Muscle layer of colon (tissue), 2 donors: ENCODE results near the gene PRSS58.

Source experiments
- H3K27ac ChIP-seq: one replicate; pipeline ENCODE4 v1.7.0; 2013; ENCODE audit warnings: low read depth, mild to moderate bottlenecking, low read length, moderate library complexity
- H3K27me3 ChIP-seq, 2 donors: one replicate each; pipeline ENCODE4 v1.7.0; 2013; ENCODE audit warnings: low read length in 2 of 2, mild to moderate bottlenecking in 2 of 2; ENCODE audit not compliant: insufficient read depth in 2 of 2, control insufficient read depth in 1 of 2
- H3K36me3 ChIP-seq: one replicate; pipeline ENCODE4 v1.7.0; 2013; ENCODE audit warnings: mild to moderate bottlenecking, low read length; ENCODE audit not compliant: insufficient read depth
- H3K4me1 ChIP-seq: one replicate; pipeline ENCODE4 v1.7.0; 2013; ENCODE audit warnings: mild to moderate bottlenecking, low read length; ENCODE audit not compliant: insufficient read depth
- H3K4me3 ChIP-seq, 2 donors: one replicate each; pipeline ENCODE4 v1.7.0; 2013; ENCODE audit warnings: low read length in 2 of 2, low read depth in 1 of 2, mild to moderate bottlenecking in 1 of 2, moderate library complexity in 1 of 2
- H3K9ac ChIP-seq: one replicate; pipeline ENCODE4 v1.7.0; 2013; ENCODE audit warnings: low read length
- H3K9me3 ChIP-seq: one replicate; pipeline ENCODE4 v1.7.0; 2013; ENCODE audit warnings: mild to moderate bottlenecking, low read length
- donor health status: abdominal sarcoma.
- donor health status: Adenocarcinoma of cecum.

PRSS58 gene, protein sequence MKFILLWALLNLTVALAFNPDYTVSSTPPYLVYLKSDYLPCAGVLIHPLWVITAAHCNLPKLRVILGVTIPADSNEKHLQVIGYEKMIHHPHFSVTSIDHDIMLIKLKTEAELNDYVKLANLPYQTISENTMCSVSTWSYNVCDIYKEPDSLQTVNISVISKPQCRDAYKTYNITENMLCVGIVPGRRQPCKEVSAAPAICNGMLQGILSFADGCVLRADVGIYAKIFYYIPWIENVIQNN

GRCh38 chr7:142257958-142258357 lies at the start of gene PRSS58:
TSS of gene PRSS58 (minus strand) at chr7:142258058. CDS start at chr7:142257707, 351 bp downstream.
- Histone ChIP-seq H3K36me3 (no peaks in the 10 kb centered on the region), H3K9me3 (no peaks in the 10 kb centered on the region), H3K27ac (no peak within 1 kb of the TSS), H3K4me3 (no peak within 1 kb of the TSS), H3K4me1 (no peaks in the 10 kb centered on the region), H3K9ac (no peak within 1 kb of the TSS), H3K27me3 (no peaks in the 10 kb centered on the region)

- Histone ChIP-seq H3K4me3 (no peak overlapping the region), H3K27ac (no peak overlapping the region), H3K27me3 (peaks cover 0 to 4% of the 10 kb centered on the region in 2 donors), H3K9me3 (no peaks in the 10 kb centered on the region), H3K36me3 (no peaks in the 10 kb centered on the region), H3K9ac (no peak overlapping the region), H3K4me1 (no peaks in the 10 kb centered on the region)
Observed at GRCh38 chr7:142307246-142307900, 49.5 kb upstream of the PRSS58 start.

DNA sequence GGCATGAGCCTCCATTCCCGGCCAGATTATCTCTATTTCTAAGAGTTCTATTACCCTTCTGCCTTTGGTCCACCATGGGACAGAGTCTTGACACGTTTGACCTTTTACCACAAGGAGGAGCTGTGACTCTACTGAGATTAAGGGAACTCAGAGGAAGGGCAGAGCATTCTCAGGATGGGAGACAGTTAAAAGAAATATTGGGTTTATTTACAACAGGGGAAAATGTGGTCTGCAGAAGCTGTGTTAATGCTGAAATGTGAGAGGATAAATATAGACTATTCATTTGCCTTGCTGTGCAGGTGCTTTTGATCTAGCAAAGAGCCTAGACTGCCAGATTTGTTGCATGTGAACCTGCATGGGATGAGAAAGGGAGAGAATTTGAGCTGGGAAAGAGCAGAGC lies 45.8 kb upstream of the PRSS58 start:
- Histone ChIP-seq H3K27me3 (peaks cover 0 to 4% of the 10 kb centered on the region in 2 donors), H3K4me3 (no peak overlapping the region), H3K9ac (no peak overlapping the region), H3K4me1 (no peaks in the 10 kb centered on the region), H3K27ac (no peak overlapping the region), H3K36me3 (no peaks in the 10 kb centered on the region), H3K9me3 (no peaks in the 10 kb centered on the region)

DNA sequence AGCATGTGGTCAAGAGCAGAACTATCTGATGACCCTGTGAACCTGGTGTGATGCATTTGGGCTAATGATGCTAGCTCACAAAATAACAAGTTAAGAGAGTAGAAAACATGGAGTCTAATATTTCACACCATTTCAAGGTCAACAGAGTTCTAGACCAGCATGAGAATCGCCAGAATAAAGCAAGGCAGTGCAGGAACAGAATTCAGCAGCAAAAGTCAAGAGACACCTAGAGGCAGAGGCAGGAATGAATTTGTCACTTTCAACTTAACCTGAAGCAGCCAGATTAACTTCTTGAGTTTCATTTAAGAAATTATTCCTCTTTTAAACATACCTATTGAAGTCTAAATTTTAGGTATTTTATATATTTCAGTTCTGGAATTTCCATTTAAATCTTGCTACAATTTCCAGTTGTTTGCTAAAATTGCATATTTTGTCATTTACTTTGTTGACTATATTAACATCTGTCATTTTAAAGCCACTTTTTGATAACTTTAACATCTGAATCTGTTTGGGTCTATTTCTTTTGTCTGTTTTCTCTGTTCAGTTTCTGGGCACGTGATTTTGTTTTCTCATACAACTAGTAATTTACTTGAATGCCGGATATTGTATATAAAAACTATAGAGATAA lies 44.2 kb upstream of the PRSS58 start:
- no peak overlapping the region for H3K27ac ChIP-seq
- no peak overlapping the region for H3K4me3 ChIP-seq
- H3K9me3 ChIP-seq = no peaks in the 10 kb centered on the region
- H3K36me3 ChIP-seq = no peaks in the 10 kb centered on the region
- no peaks in the 10 kb centered on the region for H3K27me3 ChIP-seq
- no peaks in the 10 kb centered on the region for H3K4me1 ChIP-seq
- no peak overlapping the region for H3K9ac ChIP-seq

DNA sequence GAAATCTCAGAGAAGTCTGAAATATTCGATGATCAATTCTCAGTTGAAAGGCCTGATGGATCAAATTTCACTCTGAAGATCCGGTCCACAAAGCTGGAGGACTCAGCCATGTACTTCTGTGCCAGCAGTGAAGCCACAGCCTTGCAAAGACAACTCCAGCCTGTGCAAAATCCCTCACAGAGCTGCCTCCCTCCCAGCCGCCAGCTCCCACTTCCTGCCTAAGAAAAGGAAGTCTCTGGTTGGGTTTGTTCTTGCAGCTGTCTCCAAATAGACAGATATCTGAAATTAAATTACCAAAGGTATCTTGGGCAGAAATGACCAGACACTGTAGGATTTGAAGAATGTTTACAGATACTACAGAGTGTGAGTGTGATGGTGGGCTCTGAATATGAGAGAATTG lies 43.4 kb upstream of the PRSS58 start:
- Histone ChIP-seq H3K4me3 (no peak overlapping the region), H3K27me3 (no peaks in the 10 kb centered on the region), H3K4me1 (no peaks in the 10 kb centered on the region), H3K9ac (no peak overlapping the region), H3K36me3 (no peaks in the 10 kb centered on the region), H3K9me3 (no peaks in the 10 kb centered on the region), H3K27ac (no peak overlapping the region)

GRCh38 chr7:142300689-142301088 lies 42.8 kb upstream of the PRSS58 start:
- H3K9me3 ChIP-seq = no peaks in the 10 kb centered on the region
- H3K4me1 ChIP-seq = no peaks in the 10 kb centered on the region
- no peaks in the 10 kb centered on the region for H3K36me3 ChIP-seq
- H3K27ac ChIP-seq = no peak overlapping the region
- no peaks in the 10 kb centered on the region for H3K27me3 ChIP-seq
- H3K9ac ChIP-seq = no peak overlapping the region
- H3K4me3 ChIP-seq = no peak overlapping the region

- Histone ChIP-seq H3K27me3 (no peaks in the 10 kb centered on the region), H3K9me3 (no peaks in the 10 kb centered on the region), H3K9ac (no peak overlapping the region), H3K36me3 (no peaks in the 10 kb centered on the region), H3K4me3 (no peak overlapping the region), H3K4me1 (no peaks in the 10 kb centered on the region), H3K27ac (no peak overlapping the region)
Observed at GRCh38 chr7:142299237-142299781, 41.5 kb upstream of the PRSS58 start.

DNA sequence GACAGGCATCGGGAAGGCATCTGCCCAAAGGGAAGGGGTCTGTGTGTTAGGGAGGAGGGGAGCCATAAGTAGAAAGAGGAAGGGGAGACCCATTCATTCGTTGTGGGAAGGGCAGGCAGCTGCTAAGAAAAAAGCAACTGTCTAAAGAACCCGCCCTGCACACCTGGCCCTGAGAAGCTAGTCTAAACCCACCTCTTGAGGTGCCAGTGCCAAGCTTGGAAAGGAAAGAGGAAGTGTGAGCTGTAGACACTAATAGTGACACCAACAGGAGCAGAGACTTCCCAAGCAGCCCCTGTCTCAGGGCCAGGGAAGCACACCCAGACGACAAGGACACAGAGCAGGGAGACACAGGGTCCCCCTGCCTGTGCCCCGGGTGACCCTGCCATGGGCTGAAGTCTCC lies 40.8 kb upstream of the PRSS58 start:
- no peak overlapping the region for H3K4me3 ChIP-seq
- H3K27ac ChIP-seq = no peak overlapping the region
- H3K4me1 ChIP-seq = no peaks in the 10 kb centered on the region
- no peaks in the 10 kb centered on the region for H3K9me3 ChIP-seq
- no peak overlapping the region for H3K9ac ChIP-seq
- no peaks in the 10 kb centered on the region for H3K27me3 ChIP-seq
- no peaks in the 10 kb centered on the region for H3K36me3 ChIP-seq

DNA sequence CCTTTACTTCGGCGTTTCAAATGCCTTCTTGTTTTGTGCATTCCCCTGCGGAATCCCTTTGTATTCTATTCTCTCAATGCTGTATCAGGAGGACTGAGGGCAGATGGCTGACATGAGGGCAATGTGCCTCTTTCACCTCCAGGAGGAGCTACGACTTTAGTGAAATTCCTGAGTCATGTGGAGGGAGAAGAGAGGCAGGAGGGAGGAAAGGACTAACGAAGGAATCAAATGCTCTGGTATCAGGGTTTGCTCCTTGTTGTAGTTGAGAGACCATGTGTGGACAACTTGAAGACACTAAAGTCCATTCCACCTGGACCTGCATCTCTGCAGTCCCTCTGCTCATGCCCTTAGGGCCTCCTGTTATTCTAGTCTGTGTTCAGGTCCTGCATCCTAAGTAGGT lies 40.2 kb upstream of the PRSS58 start:
- Histone ChIP-seq H3K9ac (no peak overlapping the region), H3K9me3 (no peaks in the 10 kb centered on the region), H3K36me3 (no peaks in the 10 kb centered on the region), H3K4me3 (no peak overlapping the region), H3K27ac (no peak overlapping the region), H3K4me1 (no peaks in the 10 kb centered on the region), H3K27me3 (no peaks in the 10 kb centered on the region)

DNA sequence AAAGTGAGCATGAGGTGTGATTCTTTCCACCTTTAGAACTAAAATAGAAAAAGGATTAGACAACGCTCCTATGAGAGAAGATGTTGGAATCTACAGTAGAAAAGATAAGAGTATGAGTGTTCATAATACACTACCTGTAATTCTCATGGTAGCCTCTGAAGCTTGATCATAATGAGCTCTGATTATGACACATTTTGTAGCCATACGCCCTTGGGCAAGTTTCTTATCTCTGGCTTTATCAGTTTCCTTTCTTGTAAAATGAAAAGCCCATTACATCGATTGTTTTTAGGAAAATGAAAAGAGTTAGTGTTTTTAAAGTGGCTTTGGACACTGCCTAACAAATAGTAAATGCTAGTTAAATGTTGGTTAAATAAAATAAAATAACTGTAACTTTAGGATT lies 22.4 kb upstream of the PRSS58 start:
- H3K4me1 ChIP-seq = no peaks in the 10 kb centered on the region
- no peak overlapping the region for H3K9ac ChIP-seq
- H3K27me3 ChIP-seq = no peaks in the 10 kb centered on the region
- no peak overlapping the region for H3K4me3 ChIP-seq
- H3K9me3 ChIP-seq = peaks cover 3% of the 10 kb centered on the region
- no peak overlapping the region for H3K27ac ChIP-seq
- H3K36me3 ChIP-seq = no peaks in the 10 kb centered on the region

DNA sequence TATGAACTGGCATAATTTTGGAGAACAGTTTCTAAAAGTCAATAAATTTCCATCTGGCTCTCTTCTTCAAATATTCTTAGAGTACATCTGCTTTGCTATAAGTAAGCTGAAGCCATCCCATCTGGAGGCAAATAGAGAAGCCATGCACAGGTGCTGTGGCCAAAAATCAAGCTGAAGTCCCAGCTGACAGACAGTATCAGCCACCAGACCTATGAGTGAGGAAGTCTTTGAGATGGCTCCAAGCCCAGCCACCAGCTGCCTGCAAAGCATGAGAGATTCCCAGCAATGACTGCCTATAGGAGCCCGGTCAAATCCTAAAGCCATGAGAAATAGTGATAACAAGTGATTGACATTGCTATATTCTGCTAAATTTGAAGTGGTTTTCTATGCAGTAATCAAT lies 21.7 kb upstream of the PRSS58 start:
- Histone ChIP-seq H3K27me3 (no peaks in the 10 kb centered on the region), H3K9ac (no peak overlapping the region), H3K27ac (no peak overlapping the region), H3K9me3 (peaks cover 4% of the 10 kb centered on the region), H3K36me3 (no peaks in the 10 kb centered on the region), H3K4me1 (no peaks in the 10 kb centered on the region), H3K4me3 (no peak overlapping the region)
